ENCODE results near the gene F8. TPM values are rescaled to one million over a fixed set of nuclear protein-coding genes. Genes with fewer than 3 reads are reported as not detected.

Gene F8
- total and polyA plus RNA-seq, 2 of the 4 experiments (the other 2 are of a cell fraction) = 1.4 to 1.5 TPM

GRCh38 chrX:154797006-154797405, 225.5 kb downstream of the F8 start:
- Histone ChIP-seq H3K9ac (ENCODE audit: low read depth, low read length) (no peak overlapping the region), H3K27ac (ENCODE audit: insufficient read depth, low read length) (no peak overlapping the region), H3K9me1 (ENCODE audit: insufficient read depth, low read length) (0 out of 2 replicates have a peak, but pooled peaks cover 3% of the 10 kb centered on the region), H2BK120ac (ENCODE audit: low read depth, low read length) (no peak overlapping the region), H2BK5ac (ENCODE audit: low read depth, low read length, poor library complexity, severe bottlenecking) (no peak overlapping the region), H3K23ac (ENCODE audit: low read depth, low read length) (no peak overlapping the region), H4K91ac (ENCODE audit: insufficient read depth, low read depth, low read length) (no peak overlapping the region), H3K79me1 (ENCODE audit: low read depth in 1 of 2, low read length in 2 of 2) (peaks cover 17 to 20% of the 10 kb centered on the region in 2 experiments; a peak in 3 of 4 replicates), H3K4me3 (ENCODE audit: insufficient read depth, low read depth, low read length) (no peak overlapping the region), H3K14ac (replicated peaks; ENCODE audit: low read depth, low read length) (no peak overlapping the region), H2BK20ac (ENCODE audit: low read depth, low read length) (no peak overlapping the region), H3K4me1 (ENCODE audit: control insufficient read depth, insufficient read depth, low read length) (peaks cover 10% of the 10 kb centered on the region), H4K8ac (ENCODE audit: low read depth in 2 of 2, low read length in 2 of 2) (no peak overlapping the region), H2AFZ (replicated peaks; ENCODE audit: low read length, poor library complexity) (no peak overlapping the region), H2AK5ac (ENCODE audit: low read depth, low read length) (no peak overlapping the region), H2BK15ac (ENCODE audit: low read depth, low read length) (no peak overlapping the region), H3K36me3 (ENCODE audit: control insufficient read depth, insufficient read depth, low read length) (no peaks in the 10 kb centered on the region), H4K20me1 (ENCODE audit: insufficient read depth, low read length) (peaks cover 3% of the 10 kb centered on the region; the same call in 1 of the 2 replicates), H3K56ac (ENCODE audit: extremely low read depth, insufficient read depth, low read length) (no peak overlapping the region), H3K4me2 (ENCODE audit: low read depth, low read length) (no peak overlapping the region; the same call in 1 of the 2 replicates), H3K4ac (ENCODE audit: low read depth, low read length) (no peak overlapping the region), H2AK9ac (replicated peaks; ENCODE audit: low read depth, low read length, poor library complexity) (no peak overlapping the region), H4K5ac (ENCODE audit: low read depth, low read length) (no peak overlapping the region), H3K27me3 (ENCODE audit: control insufficient read depth, insufficient read depth, low read length) (no peaks in the 10 kb centered on the region), H3K18ac (ENCODE audit: low read depth, low read length) (no peak overlapping the region), H3K9me3 (ENCODE audit: control insufficient read depth, insufficient read depth, low read length) (no peaks in the 10 kb centered on the region)
- POLR2A ChIA-PET (ENCODE audit: unreplicated experiment) = no interaction called here
- WGBS, 2 experiments (ENCODE audit: extremely low coverage in 2 of 2, insufficient read length in 1 of 2) = 67% methylated on average over 1 of the region's 6 CpGs; no CpG with 5 or more reads in 1 of the 2 experiments
- intact Hi-C loops (cut with micrococcal nuclease) (no loop called here), in situ Hi-C loops (cut with MboI; ENCODE audit: low sequenced_read_pairs) (no loop called here), dilution Hi-C loops (cut with HindIII; ENCODE audit: low sequenced_read_pairs, unreplicated experiment) (no loop called here)
- TF ChIP-seq, protein P1, sequence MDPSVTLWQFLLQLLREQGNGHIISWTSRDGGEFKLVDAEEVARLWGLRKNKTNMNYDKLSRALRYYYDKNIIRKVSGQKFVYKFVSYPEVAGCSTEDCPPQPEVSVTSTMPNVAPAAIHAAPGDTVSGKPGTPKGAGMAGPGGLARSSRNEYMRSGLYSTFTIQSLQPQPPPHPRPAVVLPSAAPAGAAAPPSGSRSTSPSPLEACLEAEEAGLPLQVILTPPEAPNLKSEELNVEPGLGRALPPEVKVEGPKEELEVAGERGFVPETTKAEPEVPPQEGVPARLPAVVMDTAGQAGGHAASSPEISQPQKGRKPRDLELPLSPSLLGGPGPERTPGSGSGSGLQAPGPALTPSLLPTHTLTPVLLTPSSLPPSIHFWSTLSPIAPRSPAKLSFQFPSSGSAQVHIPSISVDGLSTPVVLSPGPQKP (IDR thresholded peaks at IDR 0.05; ENCODE audit: borderline replicate concordance, low read depth, low read length) = no peak
- no peak for TF ChIP-seq NFE2L2 (IDR thresholded peaks at IDR 0.05; ENCODE audit: low read depth, low read length)
- no peak for TF ChIP-seq POLR2A (IDR thresholded peaks at IDR 0.05; ENCODE audit: low read depth, low read length)
- no peak for TF ChIP-seq BHLHE40 (IDR thresholded peaks at IDR 0.05; ENCODE audit: low read depth, low read length)
- TF ChIP-seq MXI1 (IDR thresholded peaks at IDR 0.05; ENCODE audit: borderline replicate concordance, low read depth, low read length) = no peak
- TF ChIP-seq MAFK (IDR thresholded peaks at IDR 0.05; ENCODE audit: low read depth, low read length) = no peak
- TF ChIP-seq SMC3 (IDR thresholded peaks at IDR 0.05; ENCODE audit: low read depth, low read length) = no peak
- no peak for TF ChIP-seq RAD21 (IDR thresholded peaks at IDR 0.05; ENCODE audit: low read length)
- TF ChIP-seq RCOR1 (IDR thresholded peaks at IDR 0.05; ENCODE audit: insufficient replicate concordance, low read length) = no peak
- no peak for TF ChIP-seq FOS (IDR thresholded peaks at IDR 0.05; ENCODE audit: low read depth, low read length)
- ATAC-seq (ENCODE audit: low read depth) (no peak), DNase-seq (no peak)
- BruUV-seq (replicated peaks) = no TSS peak
- CTCF ChIA-PET = no interaction called here
